SK-N-SH treated with all-trans-retinoic acid at 6 μM for 48 hours (cell line): ENCODE measurements around the gene MYO15A.

Experiments
- ISL1 ChIP-seq: fragments of 250-450 bp; sonication (Bioruptor Pico); IDR thresholded peaks from 2 replicates; pipeline ENCODE4 v2.1.2; 2022; ENCODE audit warnings: mild to moderate bottlenecking, moderate library complexity
- PPARA ChIP-seq: fragments of 250-450 bp; sonication (Bioruptor Pico); IDR thresholded peaks from 2 replicates; pipeline ENCODE4 v1.5.0; 2020; ENCODE audit warnings: mild to moderate bottlenecking, borderline replicate concordance
- TF ChIP-seq, protein P1 (sequence below): fragments of 250-450 bp; sonication (Bioruptor Pico); IDR thresholded peaks from 2 replicates; pipeline ENCODE4 v1.5.1; 2020; ENCODE audit warnings: low read depth, mild to moderate bottlenecking, moderate library complexity

DNA sequence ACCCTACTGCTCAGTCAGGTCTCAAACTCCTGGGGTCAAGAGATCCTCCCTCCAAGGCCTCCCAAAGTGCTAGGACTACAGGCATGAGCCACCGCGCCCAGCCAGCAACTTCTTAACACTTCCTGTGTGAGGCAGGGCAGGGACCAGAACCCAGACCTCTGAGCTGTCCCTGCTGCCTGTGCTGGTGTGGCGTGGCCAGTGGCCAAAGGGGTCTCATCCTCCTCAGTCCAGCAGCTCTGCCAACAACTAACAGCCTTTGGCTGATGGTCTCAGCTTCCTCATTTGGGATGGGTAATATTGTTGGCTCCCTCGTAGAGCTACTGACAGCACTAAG lies 115.5 kb downstream of the MYO15A start:
- TF ChIP-seq PPARA (CRISPR knock-in tag) (no peak), ISL1 (no peak)
- TF ChIP-seq, protein P1, sequence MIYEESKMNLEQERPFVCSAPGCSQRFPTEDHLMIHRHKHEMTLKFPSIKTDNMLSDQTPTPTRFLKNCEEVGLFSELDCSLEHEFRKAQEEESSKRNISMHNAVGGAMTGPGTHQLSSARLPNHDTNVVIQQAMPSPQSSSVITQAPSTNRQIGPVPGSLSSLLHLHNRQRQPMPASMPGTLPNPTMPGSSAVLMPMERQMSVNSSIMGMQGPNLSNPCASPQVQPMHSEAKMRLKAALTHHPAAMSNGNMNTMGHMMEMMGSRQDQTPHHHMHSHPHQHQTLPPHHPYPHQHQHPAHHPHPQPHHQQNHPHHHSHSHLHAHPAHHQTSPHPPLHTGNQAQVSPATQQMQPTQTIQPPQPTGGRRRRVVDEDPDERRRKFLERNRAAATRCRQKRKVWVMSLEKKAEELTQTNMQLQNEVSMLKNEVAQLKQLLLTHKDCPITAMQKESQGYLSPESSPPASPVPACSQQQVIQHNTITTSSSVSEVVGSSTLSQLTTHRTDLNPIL (CRISPR knock-in tag): no peak
